K562 (cell line): ENCODE data around the gene BTRC. TPM values are rescaled to one million over a fixed set of nuclear protein-coding genes. Genes with fewer than 3 reads are reported as not detected.

Experiments used
- CHD7 ChIP-seq: fragments of 200-600 bp; sonication (generic); IDR thresholded peaks from one replicate; pipeline ENCODE4 v1.6.1; 2012; ENCODE audit warnings: mild to moderate bottlenecking, low read depth, low read length, inconsistent platforms
- FOSL1 ChIP-seq: fragments of 200-800 bp; sonication (Bioruptor generic); conservative IDR thresholded peaks from 2 replicates; pipeline ENCODE4 v1.6.1; 2016; ENCODE audit warnings: missing genetic modification characterization, missing compliant biosample characterization
- polyA plus RNA-seq, 8 experiments: library from polyadenylated mRNA; depleted of rRNA in 4 of 8; stranded (reverse) in 5 of 8; unstranded in 3 of 8; fragments of >200 nt; fragmentation: Nextera tagmentation in 2 of 8; fragmentation: Illumina TruSeq in 1 of 8; extraction: Ambion mirVana in 2 of 8; extraction: Trizol in 1 of 8; gene quantifications; 2 replicates each; pipeline versions ENCODE4 v1.2.1 to v1.2.3, GENCODE V29; 2011 to 2014; ENCODE audit warnings: inconsistent platforms in 1 of 8, missing spikeins in 1 of 8
- total RNA-seq, 7 experiments: library from RNA; depleted of rRNA in 6 of 7; stranded (reverse); fragments of >200 nt in 6 of 7; fragmentation: Illumina TruSeq in 2 of 7; extraction: Trizol in 2 of 7; gene quantifications; 2 replicates each; pipeline versions ENCODE4 v1.2.1 to v1.2.3, GENCODE V29; 2011 to 2021; ENCODE audit warnings: low replicate concordance in 1 of 7

Gene BTRC
- total and polyA plus RNA-seq, 9 of the 15 experiments (the other 6 are each of a cell fraction or from before 2014, with no cell fraction given) = 1.6 to 15.4 (median 7.0) TPM

GRCh38 chr10:101525848-101526247 is 171.9 kb downstream of the BTRC start (continued):
- TF ChIP-seq CHD7 (no peak), FOSL1 (no peak)
